Astrocyte of the cerebellum (primary cell): ENCODE data around the gene OPN1SW.
A peak's percentile ranks its signal among the peaks of the same experiment; 100 is the strongest.

ENCODE experiments used
- DNase-seq: peaks from one replicate; pipeline ENCODE4 v3.0.0-alpha.2; 2011; ENCODE audit warnings: low read depth
- H3K4me3 ChIP-seq: 2 replicates; pipeline ENCODE4 v1.5.1; 2011; ENCODE audit warnings: mild to moderate bottlenecking, low read depth, low read length, moderate library complexity
- CTCF ChIP-seq: IDR thresholded peaks from 2 replicates; pipeline ENCODE4 v1.5.1; 2012; ENCODE audit warnings: low read length, low read depth, moderate library complexity, mild to moderate bottlenecking; ENCODE audit errors: missing control alignments
- in situ Hi-C: cut with HindIII; loops from 2 replicates; pipeline ENCODE4 v1.10.0; 2017; ENCODE audit warnings: low sequenced_read_pairs

Gene OPN1SW

GRCh38 chr7:128744366-128744905 is 31.2 kb downstream of the OPN1SW start:
- no peak for DNase-seq
- no peak for TF ChIP-seq CTCF
- in situ Hi-C loops, result no loop called here
- no peak overlapping the region for H3K4me3 ChIP-seq

GRCh38 chr7:128743112-128743772 is 32.4 kb downstream of the OPN1SW start:
- in situ Hi-C loops, result no loop called here
- DNase-seq, result no peak
- no peak overlapping the region for H3K4me3 ChIP-seq
- no peak for TF ChIP-seq CTCF

GRCh38 chr7:128742206-128742605 is 33.4 kb downstream of the OPN1SW start:
- no peak overlapping the region for H3K4me3 ChIP-seq
- in situ Hi-C loops, result no loop called here
- no peak for DNase-seq

GRCh38 chr7:128741491-128741890 is 34.1 kb downstream of the OPN1SW start:
- in situ Hi-C loops, result no loop called here
- TF ChIP-seq CTCF, result no peak
- peak overlapping the region; percentile 96 for H3K4me3 ChIP-seq
- DNase-seq, result no peak

More at GRCh38 chr7:128742206-128742605, 33.4 kb downstream of the OPN1SW start:
- TF ChIP-seq CTCF, result no peak

GRCh38 chr7:128740996-128741395 is 34.6 kb downstream of the OPN1SW start:
- no peak for DNase-seq
- TF ChIP-seq CTCF, result no peak
- peak overlapping the region; percentile 96 for H3K4me3 ChIP-seq
- in situ Hi-C loops, result no loop called here

- H3K4me3 ChIP-seq, result peak overlapping the region; percentile 96
- TF ChIP-seq CTCF, result no peak
- in situ Hi-C loops, result no loop called here
- no peak for DNase-seq
Measured at GRCh38 chr7:128739990-128740682, 35.5 kb downstream of the OPN1SW start.
